Stimulated activated CD8-positive, alpha-beta memory T cell treated with anti-CD3 and anti-CD28 coated beads, Interleukin-4, amount 100 ng/mL, for 24 hours (primary cell): Measurements from ENCODE around the gene ADA.
A peak's percentile ranks its signal among the peaks of the same experiment; 100 is the strongest.

Experiments
- DNase-seq: peaks from one replicate; pipeline ENCODE4 v3.0.0-alpha.2; 2020; ENCODE audit warnings: low read depth

Gene ADA

DNA sequence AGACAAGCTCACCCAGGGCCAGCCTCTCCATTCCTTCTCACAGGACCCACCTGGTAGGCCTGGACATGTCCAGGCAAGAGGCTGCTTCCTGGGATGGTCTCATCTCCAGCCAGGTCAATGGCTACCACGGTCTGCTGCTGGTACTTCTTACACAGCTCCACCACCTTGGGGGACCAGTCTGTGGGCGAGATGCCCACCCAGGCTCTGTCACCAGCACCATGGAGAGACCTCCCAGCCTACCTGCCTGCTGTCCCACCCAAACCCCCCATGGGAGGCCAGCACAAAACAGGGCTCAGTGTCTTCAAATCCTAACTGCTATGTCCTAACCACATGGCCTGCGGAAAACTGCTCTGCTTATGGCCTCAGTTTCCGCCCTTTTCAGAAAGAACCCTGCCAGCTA lies 27.3 kb downstream of the ADA start:
- DNase-seq = no peak

DNA sequence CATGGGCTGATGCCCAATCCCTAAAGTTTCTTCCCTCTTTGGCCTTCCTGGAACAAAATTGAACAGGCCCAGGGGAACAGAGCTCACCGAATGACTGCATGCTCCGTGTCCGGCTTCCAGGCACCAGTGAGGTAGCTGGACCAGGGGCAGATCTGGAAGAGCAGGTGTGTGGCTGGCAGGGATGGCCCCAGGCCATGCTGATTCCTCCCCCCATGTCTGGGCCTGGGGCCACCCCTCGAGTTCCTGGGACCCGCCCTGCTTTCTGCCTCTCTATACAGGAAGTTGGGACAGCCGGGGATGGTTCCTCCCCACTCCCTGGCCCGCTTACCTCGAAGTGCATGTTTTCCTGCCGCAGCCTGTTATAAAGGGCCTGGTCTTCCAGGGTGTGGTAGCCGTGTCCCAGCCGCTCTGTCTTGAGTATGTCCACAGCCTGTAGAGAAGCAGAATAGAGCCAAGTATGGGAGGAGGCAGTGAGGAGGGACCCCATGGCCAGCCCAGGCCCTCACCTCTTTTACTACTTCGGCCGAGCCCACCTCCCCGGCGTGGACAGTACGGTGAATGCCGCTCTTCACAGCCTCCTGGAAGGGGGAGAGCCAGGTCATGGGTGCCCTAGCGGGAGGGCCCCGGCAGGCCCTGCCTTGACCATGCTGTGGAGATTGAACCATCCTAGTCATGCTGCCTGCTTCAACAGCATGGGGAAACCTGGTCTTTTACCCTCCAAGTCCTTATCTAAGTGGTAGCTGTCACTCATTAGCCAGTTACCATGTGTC lies 28.8 kb downstream of the ADA start:
- DNase-seq = no peak

DNA sequence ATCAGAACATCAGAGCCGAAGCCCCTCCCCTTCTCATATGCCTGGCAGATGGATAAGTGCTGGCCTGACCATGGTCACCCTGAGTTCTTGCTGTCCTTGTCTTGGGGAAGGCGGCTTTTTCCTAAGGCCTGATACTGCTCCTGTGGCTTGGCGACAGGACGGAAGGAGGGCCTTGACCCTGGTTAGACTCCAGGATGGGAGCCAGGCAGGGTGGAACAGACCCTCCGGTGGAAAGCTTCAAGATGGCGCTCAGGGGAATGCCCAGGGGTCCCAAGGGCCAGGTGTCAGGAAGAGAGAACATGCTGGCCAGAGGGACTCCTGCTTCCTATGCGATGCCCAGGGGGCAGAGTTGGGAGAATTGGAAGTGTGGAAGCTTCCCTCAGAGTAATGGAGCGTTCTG lies 29.6 kb downstream of the ADA start:
- no peak for DNase-seq

DNA sequence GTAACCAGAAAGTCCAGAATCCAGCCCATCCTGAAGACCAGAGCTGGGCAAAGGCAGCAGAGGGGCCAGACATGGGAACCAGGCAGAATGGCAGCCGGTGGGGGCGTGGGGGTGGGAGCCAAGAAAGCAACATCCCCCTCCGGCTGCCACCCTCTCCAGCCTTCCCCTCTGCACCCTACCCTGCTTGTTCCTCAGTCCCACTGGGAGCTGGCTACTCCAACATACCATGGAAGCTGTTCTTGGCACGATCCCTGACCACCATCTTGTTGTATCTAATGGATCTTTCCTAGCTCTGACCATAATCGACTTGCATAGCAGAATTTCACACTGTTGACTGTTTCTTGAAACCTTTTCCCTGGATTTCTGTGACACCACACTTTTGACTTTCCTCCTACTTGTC lies 30.2 kb downstream of the ADA start:
- no peak for DNase-seq

DNA sequence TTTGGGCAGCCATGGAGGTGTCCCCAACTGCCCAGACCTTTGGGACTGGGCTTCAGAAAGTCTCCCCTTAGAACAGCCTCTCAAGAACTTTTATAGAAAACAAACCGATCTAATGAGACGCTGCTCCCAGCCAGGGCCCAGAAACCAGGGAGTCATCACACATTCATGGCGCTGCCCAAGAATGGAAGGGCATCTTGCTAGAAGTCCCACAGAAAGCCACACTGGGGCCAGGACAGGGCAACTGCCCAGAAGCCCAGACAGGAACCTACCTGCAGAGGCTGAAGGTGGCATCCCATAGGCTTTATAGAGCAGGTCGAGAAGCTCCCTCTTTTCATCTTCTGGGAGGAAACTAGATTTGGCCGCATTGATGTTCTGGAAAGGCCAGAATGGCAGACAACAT lies 31.5 kb downstream of the ADA start:
- DNase-seq = no peak

DNA sequence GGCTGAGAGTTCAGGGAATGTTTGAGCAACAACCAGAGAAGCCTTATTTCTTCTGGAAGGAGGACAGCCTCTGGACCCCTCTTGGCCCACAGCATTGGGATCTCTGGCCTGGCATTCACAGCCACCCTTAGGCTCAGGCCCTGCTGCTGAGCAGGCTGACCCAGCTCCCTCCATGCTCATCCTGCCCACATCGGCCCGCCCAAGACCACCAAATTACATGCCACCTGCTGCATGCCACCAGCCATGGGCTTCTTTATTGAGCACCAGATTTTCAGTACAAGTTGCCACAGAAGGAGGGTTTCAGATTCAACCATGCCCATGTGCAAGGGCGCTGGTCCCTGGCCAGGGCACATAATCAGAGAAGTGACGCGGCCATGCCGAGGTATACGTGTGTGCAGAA lies 32.2 kb downstream of the ADA start:
- no peak for DNase-seq

DNA sequence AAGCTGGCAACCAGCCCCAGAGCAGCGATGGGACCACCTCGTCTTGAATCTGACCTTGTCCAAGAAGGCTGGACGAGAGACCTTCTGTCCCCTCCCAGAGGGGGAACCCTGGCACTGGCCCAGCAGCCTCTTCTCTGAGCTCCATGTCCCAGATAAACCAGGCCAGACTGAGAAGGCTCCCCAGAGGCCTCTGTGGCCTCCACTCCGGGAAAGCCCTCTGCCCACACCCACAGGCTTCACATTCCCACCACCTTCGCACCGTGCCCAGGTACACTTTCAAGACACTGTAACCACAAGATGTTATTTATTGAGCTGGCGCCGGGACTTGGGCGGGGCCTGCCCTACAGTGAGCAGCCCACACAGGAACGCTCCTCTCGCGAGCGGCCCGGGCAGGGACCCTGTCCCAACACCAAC lies 33.2 kb downstream of the ADA start:
- no peak for DNase-seq

DNA sequence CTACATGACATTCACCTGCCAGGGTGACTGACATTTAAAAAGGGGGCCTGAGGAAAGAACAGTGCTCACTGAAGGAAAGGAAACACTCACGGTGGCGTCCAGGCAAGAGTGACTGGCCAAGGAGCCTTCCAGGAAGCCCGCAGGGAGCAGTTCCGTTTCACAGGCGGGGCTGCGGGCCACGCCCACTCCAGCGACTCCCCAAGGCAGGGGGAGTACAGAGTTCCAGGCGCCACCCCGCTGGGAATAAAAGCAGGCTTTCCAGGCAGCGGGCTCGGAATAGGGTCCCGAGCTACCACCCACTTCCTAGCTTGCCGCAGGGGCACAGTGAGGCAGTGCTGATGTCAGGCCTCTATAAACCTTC lies 34.9 kb downstream of the ADA start:
- no peak for DNase-seq

DNA sequence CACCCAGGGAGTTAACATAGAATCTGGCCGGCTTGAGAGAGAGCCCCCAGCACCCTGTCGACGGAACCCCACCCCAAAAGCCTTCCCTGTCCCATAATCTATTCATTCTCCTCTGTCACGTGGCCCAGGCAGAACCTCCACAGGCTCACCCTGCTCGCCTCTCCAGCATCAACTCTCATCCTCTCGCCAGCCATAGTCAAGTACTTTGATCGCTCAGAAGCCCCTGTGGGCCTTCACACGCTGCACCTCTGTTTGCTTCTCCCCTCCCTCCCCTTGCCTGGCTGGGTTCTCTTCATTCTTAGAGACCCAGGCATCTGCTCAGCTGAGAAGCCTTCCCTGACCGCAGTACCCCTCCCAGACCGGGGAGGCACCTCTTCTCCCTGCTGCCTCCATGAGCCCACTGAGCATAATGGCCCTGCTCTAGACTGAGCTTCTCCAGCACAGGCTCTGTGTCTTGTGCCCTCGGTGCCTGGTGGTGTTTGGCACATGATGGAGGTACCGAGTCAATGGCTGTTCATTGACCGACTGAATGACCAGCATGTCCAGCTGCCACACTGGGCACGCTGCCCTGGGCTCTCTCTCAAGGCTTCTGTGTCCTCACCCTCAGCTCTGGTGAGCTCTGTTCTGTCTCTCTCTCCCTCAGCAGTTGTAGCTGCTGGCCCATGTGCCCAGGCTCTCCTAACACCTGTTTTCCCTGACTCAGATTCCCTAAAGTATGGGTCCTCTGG lies 35.5 kb downstream of the ADA start:
- no peak for DNase-seq

DNA sequence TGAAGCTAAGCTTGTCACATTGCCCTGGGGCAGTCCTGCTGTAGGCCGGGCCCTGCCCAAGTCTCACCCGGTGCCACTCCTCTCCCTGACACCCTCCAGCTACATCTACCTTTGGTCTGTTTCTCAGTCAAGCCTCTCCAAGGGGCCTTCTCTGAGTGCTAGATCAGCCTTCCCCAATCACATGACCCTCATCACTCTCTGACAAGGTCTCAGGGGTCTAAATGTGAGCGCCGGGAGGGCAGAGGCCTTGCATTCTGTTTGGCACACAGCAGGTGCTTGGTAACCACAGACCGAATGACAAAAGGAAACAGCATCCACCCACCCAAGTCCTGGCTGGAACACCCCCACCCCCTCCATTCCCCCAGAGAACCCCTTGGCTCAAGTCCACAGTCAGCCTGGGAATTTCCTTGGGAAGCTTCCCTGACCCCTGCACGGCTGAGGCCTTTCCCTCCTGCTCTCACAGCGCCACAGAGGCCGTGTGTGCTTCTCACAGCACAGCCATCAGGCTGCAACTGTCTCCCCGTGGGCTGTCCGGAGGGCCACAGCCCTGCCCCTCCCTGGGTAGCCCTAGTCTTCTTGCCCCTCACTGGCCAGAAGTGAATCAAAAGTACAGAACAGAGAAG lies 36.2 kb downstream of the ADA start:
- no peak for DNase-seq

DNA sequence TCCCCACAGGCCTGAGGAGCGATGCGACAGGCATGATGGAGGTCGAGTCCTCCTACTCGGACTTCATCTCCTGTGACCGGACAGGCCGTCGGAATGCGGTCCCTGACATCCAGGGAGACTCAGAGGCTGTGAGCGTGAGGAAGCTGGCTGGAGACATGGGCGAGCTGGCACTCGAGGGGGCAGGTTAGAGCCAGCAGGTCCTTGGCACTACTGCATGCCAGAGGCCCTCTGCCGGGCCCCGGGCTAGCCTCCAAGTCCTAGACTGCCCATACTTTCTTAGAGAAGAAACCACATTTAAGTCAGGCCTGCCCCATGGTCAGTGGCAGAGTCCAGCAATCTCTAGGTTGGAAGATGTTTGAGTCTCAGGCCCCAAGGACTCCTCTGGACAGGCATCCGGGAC lies 37.0 kb downstream of the ADA start:
- no peak for DNase-seq

DNA sequence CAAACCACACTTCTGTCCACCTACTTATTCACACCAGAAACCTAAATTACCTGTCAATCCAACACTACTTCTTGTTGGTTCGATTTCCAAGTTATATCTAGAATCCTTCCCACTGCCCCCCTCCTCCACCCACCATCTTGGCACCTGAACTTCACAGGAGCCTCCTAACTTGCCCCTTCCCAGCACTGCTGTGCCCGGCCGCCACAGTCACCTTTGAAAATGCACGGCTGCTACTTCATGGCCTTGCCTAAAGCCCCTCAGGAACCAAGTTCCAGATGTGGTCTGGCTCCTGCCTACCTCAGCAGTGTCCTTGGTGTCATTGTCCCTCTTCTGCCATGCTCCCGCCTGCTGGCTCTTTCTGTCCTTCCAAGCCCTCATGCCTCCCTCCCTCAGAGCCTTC lies 37.9 kb downstream of the ADA start:
- no peak for DNase-seq

DNA sequence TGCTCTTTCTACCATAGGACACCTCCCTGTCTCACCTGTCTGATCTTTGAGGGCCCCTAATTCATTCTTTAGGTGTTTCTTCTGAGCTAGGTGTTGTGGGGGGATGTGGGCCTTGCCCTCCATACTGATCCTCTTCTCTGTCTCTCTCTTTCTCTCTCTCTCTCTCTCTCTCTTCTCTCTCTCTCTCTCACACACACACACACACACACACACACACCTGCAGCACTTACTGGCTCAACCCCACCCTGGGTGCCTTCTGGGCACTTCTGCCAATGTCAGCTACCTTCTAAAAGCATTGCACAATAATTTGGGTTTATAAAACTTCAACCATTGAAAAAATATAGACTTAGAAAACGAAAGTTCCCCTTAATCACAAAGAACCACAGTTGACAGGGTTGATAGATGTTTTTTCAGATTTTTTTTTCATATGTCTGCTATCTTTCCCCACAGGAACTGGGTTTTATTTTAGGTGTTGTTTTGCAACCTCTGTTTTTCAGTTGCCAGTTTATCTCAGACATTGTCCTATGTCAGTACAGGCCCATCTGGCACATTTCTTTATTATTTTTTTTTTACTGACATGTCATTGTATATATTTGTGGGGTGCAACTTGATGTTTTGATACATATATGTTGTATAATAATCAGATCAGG lies 41.1 kb downstream of the ADA start:
- no peak for DNase-seq

DNA sequence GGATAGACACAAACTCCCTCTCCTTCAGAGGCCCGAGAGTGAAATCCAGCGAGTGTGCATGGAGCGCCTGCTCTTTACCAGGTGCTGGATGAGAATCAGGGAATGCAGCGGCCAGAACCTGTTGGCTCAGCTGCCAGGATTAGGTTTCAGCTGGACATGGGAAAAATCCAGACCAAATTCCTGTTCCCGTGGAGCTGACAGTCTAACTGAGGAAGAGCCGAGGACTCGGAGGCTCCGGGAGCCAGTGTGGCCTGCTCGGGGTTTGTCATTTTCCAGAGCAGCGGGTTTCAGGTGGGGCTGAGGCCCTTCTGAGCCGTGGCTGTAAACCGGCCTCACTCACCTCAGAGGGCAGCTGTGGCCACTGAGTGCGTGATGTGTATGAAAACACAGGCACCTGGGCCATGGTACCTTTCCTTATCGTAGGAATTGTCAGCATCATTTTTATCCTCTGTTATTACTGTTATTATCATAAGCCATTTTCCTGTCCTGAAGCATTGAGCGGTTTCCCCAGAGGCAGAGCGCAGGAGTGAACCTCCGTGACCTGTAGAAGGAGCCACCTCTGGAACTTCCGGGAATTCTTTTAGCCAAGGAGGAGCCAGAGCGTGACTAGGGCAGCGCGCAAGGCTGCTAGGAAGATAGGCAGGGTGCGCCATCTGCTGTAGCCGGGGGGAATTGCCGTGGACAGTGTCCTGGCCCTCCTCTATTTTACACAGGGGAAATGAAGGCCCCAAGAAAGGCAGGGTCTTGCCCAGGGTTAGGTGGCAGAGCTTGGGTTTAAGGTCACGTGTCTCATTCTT lies 41.8 kb downstream of the ADA start:
- DNase-seq = peak; percentile 76

DNA sequence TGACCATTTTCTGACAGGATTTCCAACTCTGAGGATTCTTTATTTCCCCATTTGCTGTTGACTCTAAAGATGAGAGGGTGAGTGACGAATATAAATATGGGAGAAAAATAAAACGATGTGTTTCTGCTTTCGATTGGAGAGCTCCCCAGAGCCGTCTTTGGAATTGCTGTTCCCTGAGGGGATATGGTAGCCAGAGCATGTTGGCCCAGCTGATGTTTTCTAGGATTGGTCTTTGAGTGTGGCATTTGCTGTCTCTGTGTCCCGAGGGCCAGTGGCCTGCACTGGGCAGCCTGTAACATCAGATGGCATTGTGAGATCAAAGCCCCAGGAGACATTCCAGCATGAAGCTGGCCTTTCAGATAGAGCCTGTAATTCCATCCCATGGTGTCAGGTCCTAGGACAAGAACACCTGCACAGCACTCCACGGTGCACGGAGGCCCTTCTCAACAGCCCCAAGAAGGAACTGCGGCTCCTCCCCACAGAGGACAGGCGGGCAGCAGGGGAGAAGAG lies 42.4 kb downstream of the ADA start:
- DNase-seq = no peak

DNA sequence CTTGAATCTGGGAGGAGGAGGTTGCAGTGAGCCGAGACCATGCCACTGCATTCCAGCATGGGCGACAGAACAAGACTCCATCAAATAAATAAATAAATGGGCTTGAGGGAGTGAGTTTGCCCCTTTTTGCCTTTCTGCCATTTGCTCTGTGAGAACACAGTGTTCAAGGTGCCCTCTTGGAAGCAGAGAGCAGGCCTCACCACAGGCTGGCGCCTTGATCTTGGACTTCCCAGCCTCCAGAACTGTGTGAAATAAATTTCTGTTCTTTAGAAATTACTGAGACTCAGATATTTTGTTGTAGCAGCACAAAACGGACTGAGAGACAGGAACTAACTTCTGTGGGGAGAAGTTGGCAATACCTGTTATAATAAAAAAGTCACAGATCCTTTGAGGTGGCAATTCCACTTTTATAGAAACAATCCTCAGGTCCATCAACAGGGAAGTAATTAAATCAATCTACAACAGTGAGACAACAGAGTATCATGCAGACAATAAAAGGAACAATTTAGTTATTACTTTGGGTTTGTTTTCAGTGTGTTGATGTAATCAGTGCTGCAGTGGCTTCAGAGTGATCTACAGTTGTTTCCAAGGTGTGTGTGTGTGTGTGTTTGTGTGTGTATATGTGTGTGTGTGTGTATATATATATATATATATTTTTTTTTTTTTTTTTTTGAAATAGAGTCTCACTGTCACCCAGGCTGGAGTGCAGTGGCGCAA lies 44.6 kb downstream of the ADA start:
- DNase-seq = no peak

DNA sequence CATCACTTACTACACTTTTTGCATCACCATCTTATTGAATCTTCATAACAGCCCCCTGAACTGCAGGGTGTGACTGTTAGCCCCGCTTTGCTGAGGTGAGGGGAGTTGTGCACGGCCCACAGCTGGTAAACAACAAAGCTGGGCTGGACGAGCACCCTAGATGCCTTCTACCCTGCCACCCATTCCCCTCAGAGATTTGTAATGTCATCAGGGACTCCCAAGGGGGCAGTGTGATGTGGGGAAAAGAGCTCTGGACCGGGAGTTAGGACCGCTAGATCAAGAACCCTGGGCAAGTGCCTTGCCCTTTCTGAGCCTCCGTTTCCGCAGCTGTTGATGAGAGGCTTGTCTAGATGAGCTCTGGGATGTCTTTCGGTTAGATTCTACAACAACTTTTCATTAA lies 48.2 kb downstream of the ADA start:
- no peak for DNase-seq

DNA sequence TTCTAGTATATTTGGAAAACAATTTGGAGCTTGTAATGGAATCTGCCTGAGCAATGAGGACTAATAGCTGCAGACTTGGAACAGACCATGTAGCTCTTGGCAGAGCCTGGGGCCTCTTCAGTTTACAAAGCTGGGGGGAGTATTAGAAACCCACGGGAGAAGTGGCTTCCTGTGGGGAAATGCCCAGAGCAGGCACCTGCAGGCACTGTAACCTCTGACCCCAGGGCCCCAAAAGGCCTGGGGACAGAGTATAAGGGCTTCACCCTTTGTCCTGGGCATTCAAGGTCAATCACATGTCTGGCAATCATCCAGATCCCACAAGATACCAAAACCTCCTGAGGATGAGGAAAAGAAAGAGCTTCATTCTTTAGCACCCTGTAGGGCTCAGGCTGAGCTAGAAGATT lies 49.7 kb downstream of the ADA start:
- DNase-seq = no peak

DNA sequence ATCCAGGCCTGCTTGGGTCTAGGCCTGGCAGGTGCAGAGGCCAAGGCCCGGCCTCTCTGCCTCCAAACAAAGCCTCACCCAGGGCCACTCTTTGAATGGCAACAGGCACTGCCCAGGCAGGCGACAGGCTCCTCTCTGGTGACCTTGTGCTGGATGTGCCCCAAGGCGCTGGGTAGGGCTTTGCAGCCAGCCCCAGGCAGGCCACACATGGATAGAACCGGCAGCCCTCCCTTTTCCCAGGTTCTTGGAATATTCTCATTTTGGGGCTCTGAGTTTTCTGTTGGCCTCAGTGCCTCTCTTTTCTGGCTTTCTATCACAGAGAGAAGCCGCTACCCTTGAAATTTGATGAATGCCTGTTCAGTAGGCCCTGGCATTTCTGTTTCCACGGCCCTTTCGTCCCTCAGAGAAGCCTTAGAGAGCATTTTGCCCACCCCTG lies 50.2 kb downstream of the ADA start:
- no peak for DNase-seq

DNA sequence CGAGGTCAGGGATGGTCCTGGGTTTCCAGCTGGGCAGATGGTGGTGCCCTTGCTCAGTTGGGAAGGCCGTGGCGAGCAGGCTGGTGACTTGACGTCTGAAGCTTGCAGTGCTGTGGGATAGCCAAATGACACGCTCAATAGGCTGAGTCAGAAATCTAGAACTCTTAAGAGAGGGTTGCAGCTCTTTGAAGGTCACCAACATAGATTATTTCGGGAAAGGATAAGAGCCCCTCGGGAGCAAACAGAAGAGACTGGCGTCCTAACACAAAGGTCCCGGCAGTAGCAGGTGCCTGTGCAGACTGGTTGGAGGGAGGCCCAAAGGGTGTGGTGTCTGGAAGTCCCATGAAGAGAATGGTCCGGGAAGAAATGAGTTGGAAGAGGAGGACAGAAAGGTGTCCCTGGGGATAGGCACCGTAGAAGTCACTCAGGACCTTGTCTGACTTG lies 50.7 kb downstream of the ADA start:
- DNase-seq = no peak

DNA sequence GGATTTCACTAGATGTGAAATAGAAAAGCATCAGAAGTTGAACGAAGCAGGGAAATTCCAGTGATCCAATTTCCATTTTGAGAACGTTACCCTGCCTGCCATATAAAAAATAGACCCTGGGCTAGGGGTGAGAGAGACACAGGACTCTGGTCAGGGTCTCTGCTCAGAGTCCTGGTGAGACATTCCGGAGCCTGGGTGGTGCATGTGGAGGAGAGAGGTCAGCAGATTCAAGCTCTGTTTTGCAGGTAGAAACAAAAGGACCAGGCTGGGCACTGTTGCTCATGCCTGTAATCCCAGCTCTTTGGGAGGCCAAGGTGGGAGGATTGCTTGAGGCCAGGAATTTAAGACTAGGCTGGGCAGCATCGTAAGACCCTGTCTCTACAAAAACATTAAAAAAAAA lies 51.2 kb downstream of the ADA start:
- no peak for DNase-seq
